ENCODE data around the gene ATP10A. TPM values are rescaled to one million over a fixed set of nuclear protein-coding genes. Genes with fewer than 3 reads are reported as not detected.

Gene ATP10A
- total RNA-seq, 6 experiments from 2014 or later, result 31.0 to 39.5 (median 33.9) TPM

GRCh38 chr15:25870938-25871337 lies 7.8 kb upstream of the ATP10A start:
- DNase-seq, result no peak
- H3K36me3 Mint-ChIP-seq (ENCODE audit: low read depth), result no peaks in the 10 kb centered on the region
- no peak overlapping the region for H3K27ac Mint-ChIP-seq
- H3K4me3 Mint-ChIP-seq, result no peak overlapping the region
- H3K4me1 Mint-ChIP-seq (ENCODE audit: low read depth), result peaks cover 14% of the 10 kb centered on the region
- no peaks in the 10 kb centered on the region for H3K9me3 Mint-ChIP-seq
- H3K27me3 Mint-ChIP-seq (ENCODE audit: insufficient read depth), result peaks cover 2% of the 10 kb centered on the region; the same call in 1 of the 2 replicates
- TF ChIP-seq CTCF (IDR thresholded peaks at IDR 0.05), result no peak

- Mint-ChIP-seq H3K27ac (no peak overlapping the region), H3K4me3 (peak overlapping the region; percentile 46; the same call in 1 of the 2 replicates), H3K36me3 (ENCODE audit: low read depth) (no peaks in the 10 kb centered on the region), H3K9me3 (no peaks in the 10 kb centered on the region), H3K27me3 (ENCODE audit: insufficient read depth) (no peaks in the 10 kb centered on the region), H3K4me1 (ENCODE audit: low read depth) (peaks cover 16% of the 10 kb centered on the region)
- DNase-seq, result no peak
- no peak for TF ChIP-seq CTCF (IDR thresholded peaks at IDR 0.05)
Observed at GRCh38 chr15:25869701-25870100, 6.6 kb upstream of the ATP10A start.

- no peak overlapping the region for H3K4me3 Mint-ChIP-seq
- TF ChIP-seq CTCF (IDR thresholded peaks at IDR 0.05), result no peak
Observed at GRCh38 chr15:25866874-25867273, 3.7 kb upstream of the ATP10A start.

GRCh38 chr15:25866251-25866650 lies 3.1 kb upstream of the ATP10A start:
- DNase-seq, result no peak

More at GRCh38 chr15:25866874-25867273, 3.7 kb upstream of the ATP10A start:
- Mint-ChIP-seq H3K9me3 (no peaks in the 10 kb centered on the region), H3K27ac (no peak overlapping the region), H3K27me3 (ENCODE audit: insufficient read depth) (no peaks in the 10 kb centered on the region; the same call in 1 of the 2 replicates), H3K4me1 (ENCODE audit: low read depth) (peaks cover 28% of the 10 kb centered on the region), H3K36me3 (ENCODE audit: low read depth) (peaks cover under 1% of the 10 kb centered on the region; the same call in 1 of the 2 replicates)
- no peak for DNase-seq

GRCh38 chr15:25864966-25865365 lies 1.8 kb upstream of the ATP10A start:
- Mint-ChIP-seq H3K4me3 (peak overlapping the region; percentile 68), H3K9me3 (no peaks in the 10 kb centered on the region), H3K27me3 (ENCODE audit: insufficient read depth) (no peaks in the 10 kb centered on the region; the same call in none of the 2 replicates), H3K36me3 (ENCODE audit: low read depth) (peaks cover 20% of the 10 kb centered on the region), H3K4me1 (ENCODE audit: low read depth) (peaks cover 47% of the 10 kb centered on the region), H3K27ac (peak overlapping the region; percentile 84)
- peak; percentile 44 for DNase-seq
- TF ChIP-seq CTCF (IDR thresholded peaks at IDR 0.05), result no peak

More at GRCh38 chr15:25866251-25866650, 3.1 kb upstream of the ATP10A start:
- Mint-ChIP-seq H3K9me3 (no peaks in the 10 kb centered on the region), H3K27me3 (ENCODE audit: insufficient read depth) (no peaks in the 10 kb centered on the region; the same call in none of the 2 replicates), H3K4me1 (ENCODE audit: low read depth) (peaks cover 34% of the 10 kb centered on the region), H3K36me3 (ENCODE audit: low read depth) (peaks cover 7% of the 10 kb centered on the region), H3K27ac (no peak overlapping the region), H3K4me3 (no peak overlapping the region)
- no peak for TF ChIP-seq CTCF (IDR thresholded peaks at IDR 0.05)
